Measurements from ENCODE around the gene SATB2.

The SATB2 gene

GRCh38 chr2:199490049-199490448, 32.3 kb upstream of the SATB2 start:
- Histone ChIP-seq H3K9me3 (no peaks in the 10 kb centered on the region), H3K4me1 (no peaks in the 10 kb centered on the region), H3K27me3 (no peaks in the 10 kb centered on the region), H3K4me3 (ENCODE audit: low read depth, low read length) (no peak overlapping the region), H3K36me3 (no peaks in the 10 kb centered on the region)
- no peak for TF ChIP-seq CTCF (IDR thresholded peaks at IDR 0.05; ENCODE audit: low read depth, low read length)
- no peak for DNase-seq

- TF ChIP-seq CTCF (IDR thresholded peaks at IDR 0.05; ENCODE audit: low read depth, low read length): peak; percentile 93
- DNase-seq: peak; percentile 74
- Histone ChIP-seq H3K4me3 (ENCODE audit: low read depth, low read length) (no peak overlapping the region), H3K4me1 (no peaks in the 10 kb centered on the region), H3K36me3 (no peaks in the 10 kb centered on the region), H3K27me3 (no peaks in the 10 kb centered on the region), H3K9me3 (no peaks in the 10 kb centered on the region)
Observed at GRCh38 chr2:199488772-199489400, 31.1 kb upstream of the SATB2 start.

GRCh38 chr2:199485732-199486335, 28.1 kb upstream of the SATB2 start:
- Histone ChIP-seq H3K36me3 (no peaks in the 10 kb centered on the region), H3K27me3 (peaks cover 4% of the 10 kb centered on the region), H3K4me1 (no peaks in the 10 kb centered on the region), H3K9me3 (no peaks in the 10 kb centered on the region), H3K4me3 (ENCODE audit: low read depth, low read length) (no peak overlapping the region)
- DNase-seq: peak; percentile 82
- TF ChIP-seq CTCF (IDR thresholded peaks at IDR 0.05; ENCODE audit: low read depth, low read length): peak; percentile 93

- Histone ChIP-seq H3K4me3 (ENCODE audit: low read depth, low read length) (no peak overlapping the region), H3K9me3 (no peaks in the 10 kb centered on the region), H3K4me1 (no peaks in the 10 kb centered on the region), H3K36me3 (no peaks in the 10 kb centered on the region), H3K27me3 (peaks cover 5% of the 10 kb centered on the region)
- DNase-seq: no peak
- peak; percentile 53 for TF ChIP-seq CTCF (IDR thresholded peaks at IDR 0.05; ENCODE audit: low read depth, low read length)
Observed at GRCh38 chr2:199484927-199485326, 27.2 kb upstream of the SATB2 start.

GRCh38 chr2:199480966-199481365, 23.2 kb upstream of the SATB2 start:
- Histone ChIP-seq H3K27me3 (peaks cover 21% of the 10 kb centered on the region), H3K4me1 (no peaks in the 10 kb centered on the region), H3K4me3 (ENCODE audit: low read depth, low read length) (no peak overlapping the region), H3K36me3 (no peaks in the 10 kb centered on the region), H3K9me3 (no peaks in the 10 kb centered on the region)
- TF ChIP-seq CTCF (IDR thresholded peaks at IDR 0.05; ENCODE audit: low read depth, low read length): no peak
- no peak for DNase-seq

GRCh38 chr2:199477277-199477834, 19.6 kb upstream of the SATB2 start:
- no peak for DNase-seq
- no peak overlapping the region for H3K4me3 ChIP-seq (ENCODE audit: low read depth, low read length)
- TF ChIP-seq CTCF (IDR thresholded peaks at IDR 0.05; ENCODE audit: low read depth, low read length): no peak
- H3K36me3 ChIP-seq: no peaks in the 10 kb centered on the region
- peaks cover 49% of the 10 kb centered on the region for H3K27me3 ChIP-seq
- no peaks in the 10 kb centered on the region for H3K9me3 ChIP-seq
- H3K4me1 ChIP-seq: no peaks in the 10 kb centered on the region
